Liver (tissue), 9 donors: Measurements from ENCODE around the gene HOXD9. TPM values are rescaled to one million over a fixed set of nuclear protein-coding genes. Genes with fewer than 3 reads are reported as not detected.

ENCODE experiments used
- DNase-seq: peaks from one replicate; pipeline ENCODE4 v3.0.0-alpha.2; 2017; ENCODE audit warnings: low spot score
- H3K27ac ChIP-seq, 2 donors: one replicate each; pipeline ENCODE4 v1.7.0; 2013; ENCODE audit warnings: inconsistent platforms in 2 of 2, low read length in 2 of 2, control low read depth in 1 of 2, low read depth in 1 of 2, mild to moderate bottlenecking in 1 of 2
- H3K27me3 ChIP-seq, 4 donors: one replicate each; pipeline versions ENCODE4 v1.6.1 to v1.7.0; 2013; ENCODE audit warnings: low read length in 3 of 4, inconsistent platforms in 1 of 4, mild to moderate bottlenecking in 1 of 4, moderate library complexity in 1 of 4; ENCODE audit not compliant: control insufficient read depth in 4 of 4, insufficient read depth in 4 of 4
- H3K36me3 ChIP-seq, 4 donors: one replicate each; pipeline versions ENCODE4 v1.6.1 to v1.7.0; 2013; ENCODE audit warnings: low read length in 3 of 4, mild to moderate bottlenecking in 3 of 4, low read depth in 1 of 4, moderate library complexity in 1 of 4; ENCODE audit not compliant: control insufficient read depth in 4 of 4, insufficient read depth in 3 of 4
- H3K4me1 ChIP-seq, 4 donors: one replicate each; pipeline versions ENCODE4 v1.6.1 to v1.7.0; 2013; ENCODE audit warnings: low read length in 3 of 4, mild to moderate bottlenecking in 3 of 4, moderate library complexity in 1 of 4; ENCODE audit not compliant: control insufficient read depth in 4 of 4, insufficient read depth in 4 of 4
- H3K4me3 ChIP-seq, 3 donors: one replicate each; pipeline versions ENCODE4 v1.6.1 to v1.7.0; 2013; ENCODE audit warnings: low read length in 3 of 3, control low read depth in 1 of 3, low read depth in 1 of 3, mild to moderate bottlenecking in 1 of 3
- H3K9ac ChIP-seq, 2 donors: one replicate each; pipeline ENCODE4 v1.7.0; 2013; ENCODE audit warnings: low read length in 2 of 2, mild to moderate bottlenecking in 2 of 2, moderate library complexity in 2 of 2, control low read depth in 1 of 2, low read depth in 1 of 2
- H3K9me3 ChIP-seq, 4 donors: one replicate each; pipeline versions ENCODE4 v1.6.1 to v1.7.0; 2013; ENCODE audit warnings: low read length in 3 of 4; ENCODE audit not compliant: control insufficient read depth in 4 of 4
- ATF3 ChIP-seq: IDR thresholded peaks from 2 replicates; pipeline ENCODE4 v1.6.1; 2016; ENCODE audit warnings: antibody characterized with exemption
- CTCF ChIP-seq: fragments of 150-350 bp; IDR thresholded peaks from 2 replicates; pipeline ENCODE4 v1.5.1; 2017; ENCODE audit warnings: improper control_type of control experiment, low read depth, low read length; ENCODE audit not compliant: missing input control
- EGR1 ChIP-seq, 2 donors: IDR thresholded peaks; 2 replicates each; pipeline ENCODE4 v1.6.1; 2016 to 2018; ENCODE audit warnings: antibody characterized with exemption in 2 of 2, low read depth in 2 of 2
- HNF4A ChIP-seq, 2 donors: conservative IDR thresholded peaks; 2 replicates each; pipeline ENCODE4 v1.6.1; 2016; ENCODE audit warnings: antibody characterized with exemption in 2 of 2, mild to moderate bottlenecking in 2 of 2
- REST ChIP-seq: IDR thresholded peaks from 2 replicates; pipeline ENCODE4 v1.6.1; 2016; ENCODE audit warnings: antibody characterized with exemption, mild to moderate bottlenecking
- TAF1 ChIP-seq: conservative IDR thresholded peaks from 2 replicates; pipeline ENCODE4 v1.6.1; 2016; ENCODE audit warnings: antibody characterized with exemption, mild to moderate bottlenecking
- YY1 ChIP-seq: IDR thresholded peaks from 2 replicates; pipeline ENCODE4 v1.6.1; 2016; ENCODE audit warnings: antibody characterized with exemption, mild to moderate bottlenecking
- WGBS: extraction: QIAGEN DNeasy Blood & Tissue Kit; methylation state at CpG from one replicate; pipeline ENCODE4 v1.1.7; 2013; 5-methylcytosine and 5-hydroxymethylcytosine counted together
- polyA plus RNA-seq, 2 donors: library from polyadenylated mRNA; stranded (reverse) in 1 of 2; unstranded in 1 of 2; fragments of 200-250 nt in 1 of 2; fragments of >200 nt in 1 of 2; fragmentation: Nextera tagmentation in 1 of 2; extraction: Ambion mirVana in 1 of 2; gene quantifications; one replicate each; pipeline versions ENCODE4 v1.2.1 to v1.2.3, GENCODE V29; 2013 to 2015
- total RNA-seq, 2 donors: library from RNA; depleted of rRNA; stranded (reverse); fragments of >200 nt; gene quantifications; one replicate each; pipeline ENCODE4 v1.2.3, GENCODE V29; 2014
- donor health status: healthy.
- donor health status: healthy.
- donor health status: healthy.
- donor health status: healthy.
- donor health status: healthy.

The HOXD9 gene
- total and polyA plus RNA-seq, 4 donors = 0.07 TPM; not detected in 3

GRCh38 chr2:176097820-176098365, 24.6 kb upstream of the HOXD9 start:
- peaks cover 5 to 22% (median 17%) of the 10 kb centered on the region in 4 donors for H3K4me1 ChIP-seq
- no peak overlapping the region for H3K4me3 ChIP-seq
- peaks cover 11 to 72% (median 37%) of the 10 kb centered on the region in 4 donors for H3K27me3 ChIP-seq
- no peak for DNase-seq
- H3K36me3 ChIP-seq = no peaks in the 10 kb centered on the region
- 5% methylated on average over 18 of the region's 18 CpGs for WGBS
- no peak overlapping the region for H3K27ac ChIP-seq
- TF ChIP-seq HNF4A (conservative IDR thresholded peaks at IDR 0.05) (no peak), REST (no peak), ATF3 (no peak), YY1 (no peak), EGR1 (IDR thresholded peaks at IDR 0.05; ENCODE audit: low read depth in 2 of 2) (no peak)
- peaks cover 0 to 4% (median 2%) of the 10 kb centered on the region in 4 donors for H3K9me3 ChIP-seq
- no peak overlapping the region for H3K9ac ChIP-seq

- DNase-seq = no peak
- WGBS = 7% methylated on average over 35 of the region's 35 CpGs
These were observed 24.0 kb upstream of the HOXD9 start for GRCh38 chr2:176098366-176099158.

More at GRCh38 chr2:176098366-176099158, 24.0 kb upstream of the HOXD9 start:
- no peaks in the 10 kb centered on the region for H3K36me3 ChIP-seq
- H3K4me1 ChIP-seq = peaks cover 1 to 17% (median 14%) of the 10 kb centered on the region in 4 donors
- H3K27me3 ChIP-seq = peaks cover 7 to 68% (median 36%) of the 10 kb centered on the region in 4 donors
- no peak overlapping the region for H3K9ac ChIP-seq
- peaks cover 0 to 4% (median 2%) of the 10 kb centered on the region in 4 donors for H3K9me3 ChIP-seq
- H3K27ac ChIP-seq = no peak overlapping the region
- no peak overlapping the region for H3K4me3 ChIP-seq
- TF ChIP-seq TAF1 (no peak), CTCF (no peak), REST (no peak), ATF3 (no peak), HNF4A (conservative IDR thresholded peaks at IDR 0.05) (no peak)
